ENCODE measurements around the gene PNPLA7. TPM values are rescaled to one million over a fixed set of nuclear protein-coding genes. Genes with fewer than 3 reads are reported as not detected.

Gene PNPLA7
- total RNA-seq, 1 experiment from 2014 or later: 1.8 TPM

GRCh38 chr9:137505421-137506140 lies 44.6 kb downstream of the PNPLA7 start:
- CTCF ChIA-PET: no interaction called here
- Histone ChIP-seq H3K4me3 (replicated peaks in 1 of 2; ENCODE audit: low read depth in 1 of 2, low read length in 2 of 2) (no peak overlapping the region), H3K4me2 (ENCODE audit: low read length) (no peak overlapping the region), H3K4me1 (ENCODE audit: control insufficient read depth in 1 of 2, insufficient read depth in 2 of 2, low read length in 2 of 2) (no peaks in the 10 kb centered on the region), H2AFZ (ENCODE audit: low read depth, low read length, poor library complexity, severe bottlenecking) (no peak overlapping the region), H4K20me1 (ENCODE audit: insufficient read depth) (no peaks in the 10 kb centered on the region), H3K9me2 (ENCODE audit: insufficient read depth) (no peaks in the 10 kb centered on the region), H3K9ac (ENCODE audit: low read length) (no peak overlapping the region), H3K27ac (ENCODE audit: low read depth, low read length) (no peak overlapping the region), H3K79me2 (ENCODE audit: insufficient read depth, low read length) (no peaks in the 10 kb centered on the region), H3K9me3 (ENCODE audit: control insufficient read depth in 1 of 2, insufficient read depth in 1 of 2, low read depth in 1 of 2, low read length in 2 of 2) (no peaks in the 10 kb centered on the region), H3K27me3 (ENCODE audit: insufficient read depth, low read length) (no peaks in the 10 kb centered on the region), H3K36me3 (ENCODE audit: control insufficient read depth in 1 of 2, insufficient read depth in 2 of 2, low read length in 2 of 2) (no peaks in the 10 kb centered on the region)
- TF ChIP-seq ELF1 (IDR thresholded peaks at IDR 0.05; ENCODE audit: borderline replicate concordance, low read depth) (no peak), ATF3 (IDR thresholded peaks at IDR 0.05) (no peak), RAD21 (IDR thresholded peaks at IDR 0.05; ENCODE audit: low read depth) (no peak), SP1 (IDR thresholded peaks at IDR 0.05; ENCODE audit: low read depth) (no peak), ZFX (IDR thresholded peaks at IDR 0.05) (no peak), EGR1 (IDR thresholded peaks at IDR 0.05; ENCODE audit: low read depth) (no peak), CBX3 (IDR thresholded peaks at IDR 0.05; ENCODE audit: low read depth) (no peak)
- TF ChIP-seq, protein P1, sequence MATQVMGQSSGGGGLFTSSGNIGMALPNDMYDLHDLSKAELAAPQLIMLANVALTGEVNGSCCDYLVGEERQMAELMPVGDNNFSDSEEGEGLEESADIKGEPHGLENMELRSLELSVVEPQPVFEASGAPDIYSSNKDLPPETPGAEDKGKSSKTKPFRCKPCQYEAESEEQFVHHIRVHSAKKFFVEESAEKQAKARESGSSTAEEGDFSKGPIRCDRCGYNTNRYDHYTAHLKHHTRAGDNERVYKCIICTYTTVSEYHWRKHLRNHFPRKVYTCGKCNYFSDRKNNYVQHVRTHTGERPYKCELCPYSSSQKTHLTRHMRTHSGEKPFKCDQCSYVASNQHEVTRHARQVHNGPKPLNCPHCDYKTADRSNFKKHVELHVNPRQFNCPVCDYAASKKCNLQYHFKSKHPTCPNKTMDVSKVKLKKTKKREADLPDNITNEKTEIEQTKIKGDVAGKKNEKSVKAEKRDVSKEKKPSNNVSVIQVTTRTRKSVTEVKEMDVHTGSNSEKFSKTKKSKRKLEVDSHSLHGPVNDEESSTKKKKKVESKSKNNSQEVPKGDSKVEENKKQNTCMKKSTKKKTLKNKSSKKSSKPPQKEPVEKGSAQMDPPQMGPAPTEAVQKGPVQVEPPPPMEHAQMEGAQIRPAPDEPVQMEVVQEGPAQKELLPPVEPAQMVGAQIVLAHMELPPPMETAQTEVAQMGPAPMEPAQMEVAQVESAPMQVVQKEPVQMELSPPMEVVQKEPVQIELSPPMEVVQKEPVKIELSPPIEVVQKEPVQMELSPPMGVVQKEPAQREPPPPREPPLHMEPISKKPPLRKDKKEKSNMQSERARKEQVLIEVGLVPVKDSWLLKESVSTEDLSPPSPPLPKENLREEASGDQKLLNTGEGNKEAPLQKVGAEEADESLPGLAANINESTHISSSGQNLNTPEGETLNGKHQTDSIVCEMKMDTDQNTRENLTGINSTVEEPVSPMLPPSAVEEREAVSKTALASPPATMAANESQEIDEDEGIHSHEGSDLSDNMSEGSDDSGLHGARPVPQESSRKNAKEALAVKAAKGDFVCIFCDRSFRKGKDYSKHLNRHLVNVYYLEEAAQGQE (IDR thresholded peaks at IDR 0.05; ENCODE audit: low read depth): no peak
- intact Hi-C loops (cut with micrococcal nuclease): no loop called here
- POLR2A ChIA-PET: no interaction called here
- ATAC-seq (no peak), DNase-seq (ENCODE audit: low read depth, low spot score) (no peak)
- RAD21 ChIA-PET (ENCODE audit: low non-redundant PET in 1 of 2, low total read pairs in 2 of 2, uncharacterized antibody in 2 of 2, unreplicated experiment in 2 of 2): interaction anchor here in 1 of 2 experiments (0.7 kb wide), 1 partner anchor 219 kb away, joined by 3 read pairs; no protein-coding TSS in a partner anchor
- BruUV-seq (replicated peaks): no TSS peak
